VCaP (cell line): ENCODE data around the gene MRGPRG.
A peak's percentile ranks its signal among the peaks of the same experiment; 100 is the strongest.

Source experiments
- H3K27ac ChIP-seq: fragments of 450-650 bp; 2 replicates; pipeline ENCODE4 v1.5.1; 2017
- CTCF ChIP-seq: fragments of 450-650 bp; conservative IDR thresholded peaks from 2 replicates; pipeline ENCODE4 v1.5.1; 2017; ENCODE audit warnings: mild to moderate bottlenecking, moderate library complexity

The MRGPRG gene

GRCh38 chr11:3206922-3207204, 11.8 kb downstream of the MRGPRG start:
- no peak for TF ChIP-seq CTCF
- H3K27ac ChIP-seq, result no peak overlapping the region

GRCh38 chr11:3206156-3206921, 12.3 kb downstream of the MRGPRG start:
- TF ChIP-seq CTCF, result no peak
- no peak overlapping the region for H3K27ac ChIP-seq

- TF ChIP-seq CTCF, result no peak
Measured at GRCh38 chr11:3205261-3206155, 13.1 kb downstream of the MRGPRG start.

GRCh38 chr11:3204141-3205015, 14.2 kb downstream of the MRGPRG start:
- TF ChIP-seq CTCF, result no peak
- no peak overlapping the region for H3K27ac ChIP-seq

More at GRCh38 chr11:3205261-3206155, 13.1 kb downstream of the MRGPRG start:
- no peak overlapping the region for H3K27ac ChIP-seq

- H3K27ac ChIP-seq, result no peak overlapping the region
- peak; percentile 37 for TF ChIP-seq CTCF
Measured at GRCh38 chr11:3203221-3204043, 15.2 kb downstream of the MRGPRG start.

- TF ChIP-seq CTCF, result no peak
- H3K27ac ChIP-seq, result no peak overlapping the region
Measured at GRCh38 chr11:3202759-3203158, 15.9 kb downstream of the MRGPRG start.
